K562 (cell line): ENCODE results near the gene KBTBD12. TPM values are rescaled to one million over a fixed set of nuclear protein-coding genes. Genes with fewer than 3 reads are reported as not detected.

Source experiments
- CSDE1 ChIP-seq, 2 experiments: fragments of 450-650 bp; IDR thresholded peaks; 2 replicates each; pipeline ENCODE4 v1.6.1; 2016; ENCODE audit warnings: mild to moderate bottlenecking in 1 of 2
- CTCF ChIP-seq, 3 experiments: IDR thresholded peaks in 2 of 3; conservative IDR thresholded peaks in 1 of 3; 2 replicates each; pipeline ENCODE4 v1.5.1; 2011 to 2012; ENCODE audit warnings: low read length in 3 of 3, mild to moderate bottlenecking in 3 of 3, control low read depth in 2 of 3, improper control_type of control experiment in 1 of 3, inconsistent platforms in 1 of 3, low read depth in 1 of 3, mixed read lengths in 1 of 3, moderate library complexity in 1 of 3; ENCODE audit not compliant: insufficient read depth in 2 of 3
- DPF2 ChIP-seq: fragments of 450-650 bp; IDR thresholded peaks from 2 replicates; pipeline ENCODE4 v1.6.1; 2016
- ELF1 ChIP-seq: fragments of 200-800 bp; sonication (Bioruptor generic); IDR thresholded peaks from 2 replicates; pipeline ENCODE4 v1.6.1; 2016; ENCODE audit warnings: missing genetic modification characterization, missing compliant biosample characterization
- GATAD2A ChIP-seq: fragments of 450-650 bp; IDR thresholded peaks from 2 replicates; pipeline ENCODE4 v1.6.1; 2017
- GTF2F1 ChIP-seq: IDR thresholded peaks from 2 replicates; pipeline ENCODE4 v1.6.1; 2011; ENCODE audit warnings: low read depth, low read length, improper control_type of control experiment
- MITF ChIP-seq: IDR thresholded peaks from 2 replicates; pipeline ENCODE4 v1.6.1; 2014; ENCODE audit warnings: antibody characterized with exemption
- MTA1 ChIP-seq: fragments of 450-650 bp; IDR thresholded peaks from 2 replicates; pipeline ENCODE4 v1.6.1; 2017; ENCODE audit warnings: borderline replicate concordance
- NRF1 ChIP-seq, 2 experiments: fragments of 450-650 bp; IDR thresholded peaks in 1 of 2; conservative IDR thresholded peaks in 1 of 2; 2 replicates each; pipeline ENCODE4 v1.6.1; 2014; ENCODE audit warnings: mild to moderate bottlenecking in 2 of 2
- NUFIP1 ChIP-seq: fragments of 450-650 bp; IDR thresholded peaks from 2 replicates; pipeline ENCODE4 v1.6.1; 2018; ENCODE audit not compliant: partially characterized antibody
- PTTG1 ChIP-seq: fragments of 450-650 bp; IDR thresholded peaks from 2 replicates; pipeline ENCODE4 v1.6.1; 2016; ENCODE audit warnings: low read depth, mild to moderate bottlenecking, missing genetic modification characterization, missing compliant biosample characterization
- SMAD4 ChIP-seq: fragments of 250-450 bp; sonication (Bioruptor Pico); conservative IDR thresholded peaks from 2 replicates; pipeline ENCODE4 v1.8.0; 2021; ENCODE audit warnings: inconsistent platforms, mild to moderate bottlenecking, moderate library complexity
- TCF7L2 ChIP-seq: fragments of 150-350 bp; IDR thresholded peaks from 2 replicates; pipeline ENCODE4 v1.6.1; 2016; ENCODE audit warnings: low read depth, mild to moderate bottlenecking, low read length, moderate library complexity
- TSC22D4 ChIP-seq: fragments of 450-650 bp; IDR thresholded peaks from 2 replicates; pipeline ENCODE4 v1.6.1; 2016; ENCODE audit warnings: missing genetic modification characterization, missing biosample characterization, control low read depth
- ZNF407 ChIP-seq: fragments of 450-650 bp; IDR thresholded peaks from 2 replicates; pipeline ENCODE4 v1.6.1; 2016; ENCODE audit warnings: low read depth
- ZNF408 ChIP-seq: fragments of 250-450 bp; sonication (Bioruptor Pico); IDR thresholded peaks from 2 replicates; pipeline ENCODE4 v1.4.0; 2020; ENCODE audit warnings: low read depth, mild to moderate bottlenecking, moderate library complexity
- ZNF561 ChIP-seq: fragments of 450-650 bp; formaldehyde crosslinking; conservative IDR thresholded peaks from 2 replicates; pipeline ENCODE4 v1.4.0; 2020; ENCODE audit warnings: mild to moderate bottlenecking, moderate library complexity
- ZNF766 ChIP-seq: fragments of 200-800 bp; sonication (Bioruptor generic); conservative IDR thresholded peaks from 2 replicates; pipeline ENCODE4 v1.6.1; 2016; ENCODE audit warnings: missing genetic modification characterization, missing compliant biosample characterization
- polyA plus RNA-seq, 8 experiments: library from polyadenylated mRNA; depleted of rRNA in 4 of 8; stranded (reverse) in 5 of 8; unstranded in 3 of 8; fragments of >200 nt; fragmentation: Nextera tagmentation in 2 of 8; fragmentation: Illumina TruSeq in 1 of 8; extraction: Ambion mirVana in 2 of 8; extraction: Trizol in 1 of 8; gene quantifications; 2 replicates each; pipeline versions ENCODE4 v1.2.1 to v1.2.3, GENCODE V29; 2011 to 2014; ENCODE audit warnings: inconsistent platforms in 1 of 8, missing spikeins in 1 of 8
- total RNA-seq, 7 experiments: library from RNA; depleted of rRNA in 6 of 7; stranded (reverse); fragments of >200 nt in 6 of 7; fragmentation: Illumina TruSeq in 2 of 7; extraction: Trizol in 2 of 7; gene quantifications; 2 replicates each; pipeline versions ENCODE4 v1.2.1 to v1.2.3, GENCODE V29; 2011 to 2021; ENCODE audit warnings: low replicate concordance in 1 of 7

Gene KBTBD12
- total and polyA plus RNA-seq, 9 of the 15 experiments (the other 6 are each of a cell fraction or from before 2014, with no cell fraction given) = not detected

GRCh38 chr3:128009952-128010846, 95.2 kb downstream of the KBTBD12 start (continued):
- TF ChIP-seq ZNF407 (no peak), ZNF408 (CRISPR knock-in tag) (no peak), CTCF (IDR thresholded peaks at IDR 0.05 in 2 of 3, conservative IDR thresholded peaks at IDR 0.05 in 1 of 3; ENCODE audit: insufficient read depth in 2 of 3, low read depth in 1 of 3, low read length in 3 of 3) (no peak), ZNF561 (CRISPR knock-in tag) (no peak), NUFIP1 (no peak), MTA1 (peak; percentile 69; the same call in 1 of the 2 replicates), NRF1 (conservative IDR thresholded peaks at IDR 0.05 in 1 of 2, IDR thresholded peaks at IDR 0.05 in 1 of 2) (no peak), GATAD2A (no peak), TCF7L2 (no peak), ZNF766 (peak; percentile 60; the same call in 1 of the 2 replicates), ELF1 (tag) (no peak), MITF (no peak), TSC22D4 (tag) (no peak), DPF2 (peak; percentile 79; the same call in 1 of the 2 replicates), SMAD4 (peak; percentile 86), CSDE1 (IDR thresholded peaks at IDR 0.05) (no peak), GTF2F1 (no peak), PTTG1 (tag) (no peak)
